Lower lobe of right lung (tissue), 2 donors: ENCODE data around the gene LSAMP. TPM values are rescaled to one million over a fixed set of nuclear protein-coding genes. Genes with fewer than 3 reads are reported as not detected.

ENCODE experiments used
- ATAC-seq, 2 donors: fragments of 200-7000 bp; cut with Tn5 transposase; one replicate each; pipeline ENCODE4 v1.9.1; 2020 to 2022; ENCODE audit warnings: mild to moderate bottlenecking in 2 of 2, moderate library complexity in 2 of 2
- DNase-seq: peaks from one replicate; pipeline ENCODE4 v3.0.0-alpha.2; 2020
- H3K27ac ChIP-seq: fragments of 200-600 bp; one replicate; pipeline ENCODE4 v1.8.0; 2022
- H3K27me3 ChIP-seq: fragments of 200-600 bp; one replicate; pipeline ENCODE4 v1.8.0; 2022; ENCODE audit warnings: low read depth
- H3K36me3 ChIP-seq: fragments of 200-600 bp; one replicate; pipeline ENCODE4 v1.8.0; 2022; ENCODE audit warnings: mild to moderate bottlenecking
- H3K4me1 ChIP-seq: fragments of 200-600 bp; one replicate; pipeline ENCODE4 v1.8.0; 2022
- H3K4me3 ChIP-seq: fragments of 200-600 bp; one replicate; pipeline ENCODE4 v1.8.0; 2022; ENCODE audit warnings: mild to moderate bottlenecking
- H3K9me3 ChIP-seq: fragments of 200-600 bp; one replicate; pipeline ENCODE4 v1.8.0; 2022
- CTCF ChIP-seq: fragments of 200-600 bp; IDR thresholded peaks from one replicate; pipeline ENCODE4 v1.8.0; 2022; ENCODE audit warnings: antibody characterized with exemption, mild to moderate bottlenecking
- intact Hi-C: fragments of 100-400 bp; cut with DNase I; formaldehyde crosslinking; loops from one replicate; pipeline ENCODE4 v1.11.0; 2022
- total RNA-seq: library from RNA; stranded (reverse); fragmentation: NEBNext Ultra II Directional; extraction: Animal tissue kit (Norgen Biotek cat#: 25700); gene quantifications from one replicate; pipeline ENCODE4 v1.2.1, GENCODE V29; 2021
- donor health status: DM: no; HTN: yes; CAD: no; lungs with severe emphysema.

Gene LSAMP
- total RNA-seq, 1 donor from 2014 or later, result 20.1 TPM

GRCh38 chr3:115996420-115997108 is 448.7 kb downstream of the LSAMP start:
- Histone ChIP-seq H3K27ac (no peak overlapping the region), H3K27me3 (no peaks in the 10 kb centered on the region), H3K36me3 (no peaks in the 10 kb centered on the region), H3K4me1 (peaks cover 5% of the 10 kb centered on the region), H3K4me3 (no peak overlapping the region), H3K9me3 (no peaks in the 10 kb centered on the region)
- TF ChIP-seq CTCF, result no peak
- intact Hi-C loops, result no loop called here
- DNase-seq (no peak), ATAC-seq (no peak)

GRCh38 chr3:115990669-115991068 is 454.6 kb downstream of the LSAMP start:
- intact Hi-C loops, result no loop called here
- H3K4me3 ChIP-seq, result no peak overlapping the region
- ATAC-seq, result no peak
- no peak for DNase-seq
- H3K27ac ChIP-seq, result no peak overlapping the region
- H3K36me3 ChIP-seq, result no peaks in the 10 kb centered on the region
- no peaks in the 10 kb centered on the region for H3K4me1 ChIP-seq
- H3K9me3 ChIP-seq, result no peaks in the 10 kb centered on the region
- no peak for TF ChIP-seq CTCF
- H3K27me3 ChIP-seq, result no peaks in the 10 kb centered on the region

- ATAC-seq (peak in 1 of 2 donors; percentile 24), DNase-seq (no peak)
- TF ChIP-seq CTCF, result no peak
- Histone ChIP-seq H3K4me1 (no peaks in the 10 kb centered on the region), H3K27me3 (no peaks in the 10 kb centered on the region), H3K4me3 (no peak overlapping the region), H3K27ac (no peak overlapping the region), H3K36me3 (no peaks in the 10 kb centered on the region), H3K9me3 (no peaks in the 10 kb centered on the region)
- intact Hi-C loops, result no loop called here
Observed at GRCh38 chr3:115989684-115990421, 455.4 kb downstream of the LSAMP start.

GRCh38 chr3:115986555-115987207 is 458.6 kb downstream of the LSAMP start:
- peak; percentile 11 for TF ChIP-seq CTCF
- Histone ChIP-seq H3K4me3 (no peak overlapping the region), H3K27ac (no peak overlapping the region), H3K9me3 (no peaks in the 10 kb centered on the region), H3K4me1 (no peaks in the 10 kb centered on the region), H3K27me3 (no peaks in the 10 kb centered on the region), H3K36me3 (no peaks in the 10 kb centered on the region)
- DNase-seq (no peak), ATAC-seq (no peak)
- intact Hi-C loops, result no loop called here

GRCh38 chr3:115982629-115983028 is 462.7 kb downstream of the LSAMP start:
- no peaks in the 10 kb centered on the region for H3K27me3 ChIP-seq
- no peaks in the 10 kb centered on the region for H3K9me3 ChIP-seq
- H3K36me3 ChIP-seq, result no peaks in the 10 kb centered on the region
- intact Hi-C loops, result no loop called here
- H3K4me1 ChIP-seq, result no peaks in the 10 kb centered on the region
- no peak overlapping the region for H3K4me3 ChIP-seq
- no peak overlapping the region for H3K27ac ChIP-seq
- no peak for TF ChIP-seq CTCF
- ATAC-seq (no peak), DNase-seq (no peak)
